ENCODE data around the gene RHO.

Gene RHO

DNA sequence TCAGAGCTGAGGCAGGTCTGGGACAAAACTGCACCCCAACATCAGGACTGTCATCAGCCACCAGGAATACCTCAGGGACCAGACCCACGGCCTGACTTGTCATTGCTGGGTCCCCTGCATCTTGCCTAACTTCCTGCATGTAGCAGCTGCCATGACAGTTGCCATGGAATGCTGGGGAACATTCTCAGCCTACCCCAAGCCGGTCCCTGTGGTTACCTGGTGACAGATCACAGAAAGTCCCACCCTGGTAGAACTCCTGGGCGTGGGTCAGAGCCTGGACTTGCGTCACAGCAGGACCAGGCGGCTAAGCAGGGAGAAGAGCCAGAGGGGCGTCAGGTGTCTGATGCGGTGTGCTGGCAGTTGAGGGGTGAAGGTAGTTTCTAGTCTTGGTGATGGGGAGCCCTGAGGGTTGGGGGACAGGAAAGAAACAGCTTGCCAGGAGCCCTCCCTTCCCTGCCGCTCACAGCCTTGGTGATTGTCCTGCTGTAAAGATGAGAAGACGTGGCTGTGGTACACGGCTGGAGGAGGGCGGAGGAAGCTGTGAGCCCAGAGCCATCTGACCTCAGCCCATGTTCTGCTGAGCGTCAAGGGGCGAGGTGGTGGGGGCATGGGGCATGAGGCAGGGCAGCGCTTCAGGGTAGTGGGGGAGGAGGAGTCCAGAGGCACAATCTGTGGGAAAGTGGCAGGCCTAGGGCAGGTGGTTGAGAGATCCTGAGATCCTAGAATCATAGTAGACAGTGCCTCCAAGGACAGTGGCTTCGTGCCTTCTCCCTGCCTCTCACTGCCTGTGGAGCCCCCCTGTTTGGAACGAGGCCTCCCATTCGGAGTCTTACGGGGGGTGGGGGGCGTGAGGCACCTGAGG, 19.9 kb downstream of the RHO start:
- DNase-seq, result no peak

DNA sequence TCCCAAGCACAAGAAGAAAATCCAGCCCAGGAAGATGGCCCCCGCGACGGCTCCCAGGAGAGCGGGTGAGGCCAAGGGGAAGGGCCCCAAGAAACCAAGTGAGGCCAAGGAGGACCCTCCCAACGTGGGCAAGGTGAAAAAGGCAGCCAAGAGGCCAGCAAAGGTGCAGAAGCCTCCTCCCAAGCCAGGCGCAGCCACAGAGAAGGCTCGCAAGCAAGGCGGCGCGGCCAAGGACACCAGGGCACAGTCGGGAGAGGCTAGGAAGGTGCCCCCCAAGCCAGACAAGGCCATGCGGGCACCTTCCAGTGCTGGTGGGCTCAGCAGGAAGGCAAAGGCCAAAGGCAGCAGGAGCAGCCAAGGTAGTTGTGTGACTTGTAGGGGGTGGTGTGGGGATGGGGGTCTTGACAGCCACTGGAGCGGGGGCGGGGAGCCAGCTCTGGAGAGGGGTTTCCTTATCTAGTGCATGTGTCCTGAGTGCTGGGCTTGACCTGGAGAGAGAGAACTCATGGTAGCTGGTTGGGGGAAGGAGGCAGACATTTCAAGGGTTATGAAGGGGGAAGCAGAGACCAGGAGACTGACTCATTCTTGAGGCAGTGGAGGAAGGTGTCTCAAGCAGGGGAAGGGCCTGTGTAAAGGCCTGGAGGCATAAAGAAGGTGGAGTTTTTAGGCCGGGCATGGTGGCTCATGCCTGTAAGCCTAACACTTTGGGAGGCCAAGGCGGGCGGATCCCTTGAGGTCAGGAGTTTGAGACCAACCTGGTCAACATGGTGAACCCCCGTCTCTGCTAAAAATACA, 20.8 kb downstream of the RHO start:
- no peak for DNase-seq

DNA sequence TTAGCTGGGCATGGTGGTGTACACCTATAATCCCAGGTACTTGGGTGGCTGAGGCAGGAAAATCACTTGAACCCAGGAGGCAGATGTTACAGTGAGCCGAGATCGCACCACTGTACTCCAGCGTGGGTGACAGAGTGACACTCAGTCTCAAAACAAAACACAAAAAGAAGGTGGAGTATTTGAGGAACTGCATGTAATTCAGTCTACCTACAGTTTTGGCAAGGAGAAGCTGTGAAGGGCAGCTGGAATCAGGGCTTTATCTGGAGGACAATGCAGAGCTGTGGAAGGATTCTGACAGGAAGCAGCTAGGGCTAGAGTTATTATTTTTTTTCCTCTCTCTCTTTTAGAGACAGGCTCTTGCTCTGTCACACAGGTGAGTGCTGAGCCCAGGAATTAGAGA, 21.4 kb downstream of the RHO start:
- no peak for DNase-seq

DNA sequence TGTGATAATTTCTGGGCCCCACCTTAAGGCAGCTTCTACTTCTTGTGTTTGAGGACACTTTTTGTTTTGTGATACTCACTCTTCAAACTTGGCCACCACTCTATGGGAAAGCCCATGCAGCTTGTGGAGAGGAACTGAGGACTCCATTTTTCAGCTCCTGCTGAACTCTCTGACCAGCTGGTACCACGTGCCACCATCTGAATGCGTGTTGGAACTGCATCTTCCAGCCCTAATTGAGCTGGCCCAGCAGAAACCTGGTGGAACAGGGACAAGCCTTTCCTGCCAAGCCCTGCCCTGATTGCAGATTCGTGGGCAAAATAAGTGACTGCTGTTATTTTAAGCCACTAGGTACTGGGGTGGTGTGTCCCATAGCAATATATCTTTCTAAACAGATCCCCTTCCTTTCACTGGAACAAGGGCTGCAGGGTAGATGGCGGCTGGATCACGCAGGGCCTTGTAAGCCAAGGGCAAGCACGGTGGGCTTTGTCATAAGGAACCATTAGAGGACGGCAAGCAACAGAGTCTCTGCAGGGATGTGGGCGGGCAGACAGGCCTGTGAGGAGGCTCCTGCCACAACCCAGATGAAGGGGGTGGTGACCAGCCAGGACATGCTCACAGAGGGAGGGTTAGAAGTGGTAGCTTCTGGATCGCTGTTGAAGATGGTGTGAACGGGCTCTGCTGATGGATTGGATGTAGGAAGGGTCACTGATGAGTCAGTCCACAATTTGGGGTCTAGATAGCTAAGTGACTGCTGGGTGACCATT, 24.0 kb downstream of the RHO start:
- no peak for DNase-seq

DNA sequence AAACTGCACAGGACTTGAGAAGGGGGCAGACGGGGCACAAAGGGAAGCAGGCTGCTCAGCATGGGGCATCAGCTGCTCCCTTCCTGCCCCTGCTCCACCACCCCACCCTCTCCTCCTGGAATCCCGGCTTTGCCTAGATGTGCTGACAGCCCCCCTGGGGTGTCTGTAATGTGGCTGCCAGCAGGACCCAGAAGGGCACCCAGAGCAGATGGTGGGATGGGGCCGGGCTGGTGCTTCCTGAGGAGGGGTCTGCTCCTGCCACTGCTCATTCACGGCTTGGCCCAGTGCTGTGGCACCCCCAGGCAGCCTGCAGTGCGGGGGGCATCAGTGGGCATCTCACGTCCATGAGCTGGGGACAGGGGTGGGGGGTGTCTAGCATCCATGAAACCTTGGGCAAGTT, 24.7 kb downstream of the RHO start:
- no peak for DNase-seq

DNA sequence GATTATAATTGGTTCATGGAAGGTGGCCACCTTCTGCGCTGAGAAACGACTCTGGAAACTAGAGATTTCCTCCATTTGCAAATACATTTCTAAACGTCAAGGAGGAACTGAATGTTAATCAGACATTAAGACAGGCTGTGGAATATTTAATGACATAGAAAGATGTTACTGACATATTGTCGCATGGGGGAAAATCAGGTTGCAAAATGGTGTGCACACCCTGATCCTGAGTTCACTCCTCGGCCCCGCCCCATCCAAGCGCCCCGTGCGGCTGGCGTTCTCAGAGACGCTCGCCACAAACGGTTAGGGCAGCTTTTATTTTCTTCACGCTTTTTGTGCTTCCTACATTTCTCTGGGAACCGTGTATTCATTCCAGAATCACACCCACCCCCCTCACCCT, 25.3 kb downstream of the RHO start:
- no peak for DNase-seq

DNA sequence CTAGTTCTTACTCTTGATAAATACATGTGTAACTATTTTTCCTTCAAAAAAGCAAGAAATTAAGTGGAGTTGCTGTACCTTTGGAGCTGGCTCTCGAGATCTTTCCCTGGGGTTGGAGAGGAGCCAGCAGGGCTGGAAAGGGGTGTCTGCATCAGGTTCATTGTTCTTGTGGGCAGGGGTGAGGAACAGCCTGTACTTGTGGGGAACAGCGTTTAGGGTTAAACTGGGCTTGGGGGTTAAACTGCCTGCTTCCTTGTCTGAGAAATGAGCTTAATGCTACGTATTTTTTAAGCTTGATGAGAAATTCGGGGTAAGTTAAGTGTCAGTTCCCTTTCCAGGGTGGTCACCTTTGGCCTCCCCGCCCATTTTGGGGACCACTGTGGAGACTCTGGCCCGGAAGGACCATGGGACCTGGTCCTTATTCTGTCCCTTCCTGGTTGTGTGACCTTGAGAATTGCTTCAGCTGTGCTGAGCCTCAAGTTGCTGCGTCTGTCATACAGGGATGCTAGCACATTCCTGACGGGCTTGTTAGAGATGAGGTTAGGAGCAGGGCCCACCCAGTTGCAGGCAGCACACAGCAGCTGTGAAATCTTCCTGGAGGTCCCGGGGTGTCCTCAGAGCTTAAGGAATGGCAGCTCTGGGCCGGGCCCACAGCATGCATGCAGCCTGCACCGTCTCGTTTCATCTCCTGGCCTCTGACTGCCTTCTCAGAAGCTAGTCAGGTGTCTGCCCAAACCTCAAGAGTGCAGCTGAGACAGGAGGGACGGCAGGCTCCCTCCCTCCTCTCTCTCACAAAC, 26.1 kb downstream of the RHO start:
- DNase-seq, result no peak

DNA sequence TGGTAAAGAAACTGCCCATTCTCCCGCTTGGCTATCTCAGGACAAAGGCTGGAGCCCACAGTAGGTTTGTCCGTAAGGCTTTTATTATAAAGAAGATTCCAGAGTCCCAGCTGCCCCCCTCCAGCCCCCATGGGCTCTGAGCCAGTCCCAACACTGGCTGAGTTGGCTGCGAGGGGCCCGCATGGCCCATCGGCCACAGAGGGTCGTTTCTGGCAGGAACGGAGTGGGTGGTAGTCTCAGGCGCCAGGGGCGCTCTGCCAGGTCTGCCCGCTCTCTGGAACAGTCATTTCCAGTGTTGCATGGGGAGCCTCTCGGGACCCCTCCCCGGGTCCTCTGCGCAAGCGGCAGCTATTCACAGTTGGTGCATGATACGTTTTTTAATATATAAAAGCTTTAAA, 26.7 kb downstream of the RHO start:
- DNase-seq, result no peak

DNA sequence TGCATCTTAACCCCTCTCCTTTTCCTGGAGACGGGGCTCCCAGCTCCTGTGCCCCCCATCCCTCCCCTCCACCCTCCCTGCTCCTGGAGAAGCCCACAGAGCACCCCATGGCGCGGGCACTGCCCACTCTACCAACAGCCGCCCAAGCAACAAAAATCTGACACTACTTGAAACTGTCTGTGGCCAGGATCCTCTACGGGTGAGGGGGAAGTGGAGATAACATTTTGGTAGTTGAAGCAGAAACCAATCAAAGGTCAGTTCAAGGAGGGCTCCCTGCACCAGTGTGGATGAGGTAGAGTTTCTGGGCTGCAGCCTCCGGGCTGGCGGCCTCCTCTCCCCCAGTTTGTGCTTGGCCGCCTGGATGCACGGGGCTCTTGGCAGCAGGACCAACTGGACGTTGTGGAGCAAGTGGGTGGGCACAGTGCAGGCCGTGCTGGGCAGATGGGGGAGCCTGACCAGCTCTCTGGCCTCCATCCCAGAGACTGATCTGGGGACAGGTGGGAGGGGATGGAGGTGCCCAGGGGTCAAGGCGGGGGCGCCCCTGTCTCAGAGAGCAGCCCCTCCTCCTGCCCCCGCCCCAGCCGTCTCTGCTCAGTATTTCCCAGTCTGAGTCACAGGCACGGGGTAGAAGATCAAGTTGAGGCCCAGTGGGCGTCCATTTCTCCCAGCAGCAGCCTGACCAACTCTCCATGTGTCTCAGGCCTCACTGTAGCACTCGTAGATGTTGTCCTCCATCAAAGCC, 27.3 kb downstream of the RHO start:
- DNase-seq, result no peak

DNA sequence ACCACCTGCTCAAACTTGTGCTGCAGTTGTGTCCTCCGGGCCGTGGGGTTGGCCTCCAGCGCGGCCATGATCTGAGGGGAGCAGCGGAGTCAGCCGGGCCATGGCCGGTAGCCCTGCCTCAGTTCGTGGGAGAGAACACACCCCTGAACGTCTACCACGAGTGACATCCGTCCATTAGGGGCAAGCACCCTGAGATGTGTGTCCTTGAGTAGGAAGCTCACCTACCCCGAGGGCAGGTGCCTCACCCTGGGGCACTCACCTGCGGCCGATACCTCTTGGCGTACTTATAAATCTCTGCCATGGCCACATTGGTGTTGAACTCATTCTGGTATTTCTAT, 27.9 kb downstream of the RHO start:
- no peak for DNase-seq

DNA sequence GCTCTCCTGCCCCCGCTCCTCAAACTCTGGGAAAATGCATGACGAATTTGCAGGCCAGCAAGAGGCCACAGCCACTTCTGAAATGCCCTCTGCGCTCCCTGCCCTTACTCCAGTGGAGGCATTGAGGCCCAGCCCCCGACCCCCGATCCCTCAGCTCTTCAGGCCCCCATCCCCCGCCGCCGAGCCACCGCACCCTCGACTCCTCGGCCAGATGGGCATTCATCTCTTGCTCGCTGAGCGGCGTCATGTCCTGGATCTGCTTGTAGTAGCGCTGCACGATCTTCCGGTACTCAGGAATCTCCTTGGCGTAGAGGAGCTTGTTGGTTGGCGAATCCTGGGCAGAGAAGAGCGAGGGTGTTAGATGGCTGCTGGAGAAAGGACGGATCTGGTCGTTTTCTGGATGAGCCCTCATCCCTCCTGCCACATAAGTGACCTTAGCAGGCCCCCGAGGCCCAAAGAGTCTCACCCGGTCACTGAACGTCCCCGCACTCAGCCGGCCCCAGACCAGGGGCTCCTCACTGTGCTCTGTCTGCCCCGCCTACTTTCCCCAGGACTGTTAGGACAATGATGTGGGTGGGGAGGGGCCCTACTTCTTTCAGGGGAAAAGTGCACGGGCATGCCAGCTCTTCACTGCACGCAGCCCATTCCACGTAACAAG, 28.6 kb downstream of the RHO start:
- no peak for DNase-seq

DNA sequence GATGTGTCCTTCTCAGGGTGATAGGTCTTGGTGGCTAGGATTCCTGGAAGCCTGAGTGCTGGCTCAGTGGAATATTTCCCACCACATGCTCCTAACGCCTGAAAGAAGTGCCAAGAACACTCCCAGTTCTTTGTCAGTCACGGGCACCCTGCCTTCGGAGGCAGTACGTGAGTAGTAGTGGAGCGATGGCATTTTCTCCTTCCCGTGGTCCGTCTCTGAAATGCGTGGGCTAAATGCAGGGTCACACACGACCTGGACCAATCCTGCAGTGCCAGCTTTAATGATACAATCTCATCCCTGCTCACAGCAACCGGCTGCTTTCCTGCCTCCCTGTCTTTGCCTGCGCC, 29.1 kb downstream of the RHO start:
- no peak for DNase-seq

DNA sequence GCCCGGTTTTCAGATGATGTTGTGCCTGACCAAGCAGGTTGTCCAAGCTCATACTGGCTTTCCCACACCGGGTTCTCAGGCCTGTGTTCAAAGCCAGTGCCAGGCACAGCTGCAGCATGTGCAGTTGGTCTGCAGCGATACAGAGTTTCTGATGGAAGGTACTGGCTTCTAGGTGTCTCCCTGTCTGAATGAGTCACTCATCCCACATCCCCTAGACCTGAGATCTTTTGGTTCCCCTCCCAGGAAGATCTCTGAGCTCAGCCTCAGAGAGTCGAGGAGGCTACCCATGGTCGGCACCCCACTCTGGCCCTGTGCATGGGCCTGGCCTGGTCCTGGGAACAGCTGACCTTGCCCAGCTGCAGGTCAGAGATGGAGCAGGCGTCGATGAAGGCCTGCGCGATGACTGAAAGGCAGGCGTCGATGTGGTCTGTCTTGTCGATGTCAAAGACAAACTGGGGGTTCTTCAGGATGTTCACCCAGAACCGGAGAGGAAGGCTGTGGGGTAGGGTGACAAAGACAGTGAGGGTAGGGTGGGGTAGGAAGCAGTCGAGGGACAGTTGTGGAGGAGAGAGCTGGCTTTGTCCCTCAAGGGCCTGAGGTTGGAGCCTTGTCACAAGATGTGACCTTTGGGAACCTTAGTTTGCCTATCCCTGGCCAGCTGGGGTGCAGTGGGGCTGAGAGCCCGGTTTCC, 29.8 kb downstream of the RHO start:
- no peak for DNase-seq

DNA sequence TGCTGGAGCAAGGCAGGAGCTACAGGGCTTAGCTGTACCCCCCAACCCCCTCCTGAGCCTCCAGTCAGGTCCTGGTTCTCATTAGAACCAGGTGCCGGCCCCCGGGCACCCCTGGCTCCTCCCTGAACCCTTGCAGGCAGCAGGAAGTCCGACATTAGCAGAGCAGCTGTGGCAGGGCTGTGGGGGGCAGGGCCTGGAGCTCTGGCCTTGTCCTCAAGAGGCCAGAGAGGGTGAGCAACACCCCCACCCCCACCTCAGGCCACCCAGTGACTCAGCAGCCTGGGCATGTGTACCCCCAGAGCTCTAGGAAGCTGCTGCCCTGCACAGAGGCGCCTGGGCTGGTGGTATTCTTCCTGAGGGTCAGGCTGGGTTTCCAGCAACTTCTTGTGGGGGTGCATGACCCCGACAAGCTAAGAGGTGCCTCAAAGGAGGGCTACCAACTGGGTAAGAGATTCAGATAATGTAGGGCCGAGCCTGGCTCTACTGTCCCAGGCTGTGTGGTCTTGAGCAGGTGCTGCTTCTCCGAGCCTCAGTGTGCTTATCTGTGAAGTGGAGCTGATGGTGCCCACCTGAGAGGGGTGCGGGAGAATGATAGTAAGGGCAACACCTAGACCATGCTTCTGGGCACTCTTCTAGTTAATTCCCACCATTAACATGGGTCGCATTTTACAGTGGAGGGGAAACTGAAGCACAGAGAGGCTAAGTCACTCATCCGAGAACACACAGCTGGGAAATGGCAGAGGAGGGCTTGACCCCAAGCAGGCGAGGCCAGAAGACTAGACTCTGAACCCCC, 30.5 kb downstream of the RHO start:
- peak; percentile 24 for DNase-seq

DNA sequence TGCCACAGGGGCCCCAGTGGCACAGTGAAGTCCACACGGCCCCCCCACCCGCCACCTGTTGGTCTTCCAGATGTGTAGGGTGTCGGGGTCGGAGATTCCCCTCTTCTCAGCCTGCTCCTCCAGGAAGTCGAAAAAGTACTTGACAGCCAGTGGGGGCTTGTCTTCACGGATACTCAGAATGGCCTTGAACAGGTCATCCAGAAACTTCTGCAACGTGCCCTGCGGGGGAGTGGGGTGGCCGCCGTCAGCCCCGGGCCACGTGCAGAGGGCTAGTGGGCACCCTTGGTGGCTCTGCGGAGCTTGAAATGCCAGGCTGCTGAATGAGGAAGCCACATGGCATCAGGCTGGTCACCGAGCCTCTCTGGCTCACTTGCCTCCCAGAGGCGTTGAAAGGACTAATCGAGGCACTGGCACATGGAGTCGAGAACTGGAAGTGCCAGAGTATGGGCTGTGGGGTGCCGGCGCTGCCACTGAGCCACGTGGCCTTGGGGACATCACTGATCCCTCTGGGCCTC, 31.2 kb downstream of the RHO start:
- DNase-seq, result no peak

DNA sequence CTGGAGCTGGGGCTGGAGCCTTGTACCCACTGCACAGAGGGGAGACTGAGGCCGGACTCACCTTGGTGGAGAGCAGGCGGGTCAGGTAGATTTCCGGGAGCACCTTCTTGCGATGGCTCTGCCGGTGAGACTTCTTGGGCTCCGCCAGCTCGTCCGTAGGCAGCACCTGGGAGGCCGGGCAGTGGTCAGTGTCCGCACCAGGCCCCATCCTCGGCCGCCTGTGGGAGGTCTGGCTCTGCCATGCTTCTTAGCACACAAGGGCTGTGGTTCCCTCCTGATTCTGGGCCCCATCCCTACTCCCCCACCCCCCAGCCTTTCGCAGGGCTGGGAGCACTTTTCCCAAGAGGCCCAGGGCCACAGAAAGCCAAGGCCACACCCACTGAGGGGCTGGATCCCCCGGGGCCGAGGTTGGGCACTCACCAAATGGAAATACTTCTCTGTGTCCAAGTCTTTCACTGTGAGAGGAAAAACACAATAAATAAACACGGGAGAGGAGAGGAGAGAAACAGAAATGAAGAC, 31.9 kb downstream of the RHO start:
- DNase-seq, result peak; percentile 45

DNA sequence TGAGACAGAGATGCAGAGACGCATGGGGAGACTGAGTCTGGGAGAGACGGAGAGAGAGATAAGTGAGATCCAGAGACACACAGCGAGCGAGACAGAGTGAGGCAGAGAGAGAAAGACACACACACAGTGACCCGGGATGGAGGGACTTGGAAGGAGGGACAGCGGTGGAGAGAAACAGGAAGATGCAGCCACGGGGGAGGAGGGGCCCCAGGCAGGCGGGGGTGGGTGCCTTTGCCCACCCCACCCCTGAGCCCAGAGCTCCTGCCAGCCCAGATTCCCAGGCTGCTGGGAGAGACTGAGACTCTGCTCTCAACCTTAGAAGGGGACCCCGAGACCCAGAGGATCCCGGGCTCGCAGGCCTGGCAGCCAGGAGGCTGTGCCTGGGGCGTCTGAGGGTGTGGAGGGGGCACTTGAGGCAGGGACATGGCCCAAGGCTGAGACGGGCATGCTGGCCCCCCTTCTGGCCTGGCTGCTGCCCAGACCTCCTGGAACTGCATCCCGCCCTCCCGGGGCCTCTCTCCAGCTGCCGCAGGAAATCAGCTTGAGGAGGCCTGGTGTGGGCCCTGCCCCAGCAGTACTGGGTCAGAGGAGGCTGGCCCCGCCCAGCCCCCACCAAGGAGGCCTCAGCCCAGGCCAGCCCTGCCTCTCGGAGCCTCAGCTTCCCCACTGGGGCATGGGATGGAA, 32.6 kb downstream of the RHO start:
- peak; percentile 57 for DNase-seq

DNA sequence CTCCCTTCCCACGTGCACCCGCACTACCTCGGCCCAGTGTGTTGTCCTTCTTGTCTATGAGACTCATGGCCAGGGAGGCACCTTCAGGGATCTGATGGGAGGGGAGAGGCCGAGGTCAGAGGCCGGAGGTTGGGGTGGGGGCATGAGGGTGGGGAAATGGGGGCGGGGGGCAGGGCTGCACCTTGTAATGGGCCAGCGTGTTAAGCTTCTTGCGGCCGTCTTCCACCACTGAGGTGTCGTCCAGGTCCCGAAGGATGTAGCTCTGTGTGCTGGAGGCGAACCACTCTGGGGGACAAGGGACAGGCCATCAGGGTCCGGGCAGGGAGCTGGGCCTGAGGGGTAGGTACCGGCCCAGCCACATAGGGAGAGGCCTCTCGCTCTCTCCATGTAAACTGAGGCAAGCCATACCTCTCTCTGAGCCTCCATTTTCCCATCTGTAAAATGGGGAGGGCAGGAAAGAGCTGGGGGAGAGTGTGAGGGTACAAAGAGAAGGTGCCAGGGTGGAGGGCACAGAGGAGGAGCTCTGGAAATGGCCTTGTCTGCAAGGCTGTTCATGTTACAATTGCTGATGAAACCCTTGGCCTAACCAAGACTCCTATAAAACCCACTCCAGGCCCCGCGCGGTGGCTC, 33.3 kb downstream of the RHO start:
- DNase-seq, result no peak

DNA sequence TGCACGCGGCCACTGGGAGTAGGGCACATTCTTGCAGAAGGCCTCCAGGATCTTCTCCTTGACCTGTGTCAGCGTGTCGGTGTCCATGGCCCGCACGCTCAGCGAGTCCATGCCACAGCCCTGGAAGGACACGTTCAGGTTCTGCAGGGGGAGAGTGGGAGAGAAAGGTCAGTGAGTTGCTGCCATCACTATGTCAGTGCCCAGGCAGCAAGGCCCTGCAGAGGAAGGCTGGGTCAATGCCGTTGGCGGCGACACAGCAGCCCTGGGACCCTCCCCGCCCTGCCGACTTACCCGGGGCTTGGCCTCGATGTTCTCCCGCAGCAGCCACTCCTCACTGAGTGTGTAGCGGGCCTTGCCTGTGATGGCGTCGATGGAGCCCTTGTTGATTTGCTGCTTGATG, 34.4 kb downstream of the RHO start:
- DNase-seq, result no peak
